GM18867 (cell line): Measurements from ENCODE around the gene RGS11.

Experiments used
- ATAC-seq: cut with Tn5 transposase; IDR thresholded peaks from one replicate; pipeline ENCODE4 v1.9.1; 2021; ENCODE audit warnings: mild to moderate bottlenecking, moderate library complexity; ENCODE audit not compliant: unreplicated experiment

The RGS11 gene

DNA sequence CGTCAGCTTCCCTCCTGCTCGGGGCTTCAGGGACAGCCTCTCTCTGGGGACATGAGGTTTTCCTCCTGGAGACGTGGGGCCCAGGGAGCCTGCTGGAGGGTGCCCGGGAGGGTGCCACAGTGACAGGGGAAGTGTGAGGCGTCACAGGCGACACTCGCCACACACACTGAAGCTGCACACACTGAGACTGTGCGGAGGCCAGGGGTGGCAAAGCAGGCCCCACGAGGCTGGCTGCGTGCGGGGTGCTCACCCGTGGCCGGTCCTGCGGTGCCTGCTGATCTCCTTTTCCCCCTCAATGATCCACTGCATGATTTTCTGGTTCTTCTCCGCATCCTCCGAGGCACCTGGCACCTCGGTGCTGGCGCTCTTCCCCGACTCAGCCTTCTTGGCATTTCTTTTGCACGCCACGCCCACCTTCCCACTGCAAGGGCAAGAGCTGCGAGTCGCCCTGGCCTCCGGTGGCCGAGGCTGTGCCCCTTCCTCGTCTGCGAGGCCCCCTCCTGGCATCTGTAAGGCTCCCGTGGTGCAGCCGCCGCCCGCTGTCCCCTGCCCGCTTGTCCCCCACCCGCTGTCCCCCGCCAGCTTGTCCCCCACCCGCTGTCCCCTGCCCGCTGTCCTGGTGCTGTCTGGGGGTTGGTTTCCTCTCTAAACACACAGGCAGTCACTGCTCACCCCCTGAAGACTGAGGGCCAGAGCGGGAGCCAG lies 21.2 kb upstream of the RGS11 start:
- no peak for ATAC-seq

GRCh38 chr16:296276-296675 lies 20.5 kb upstream of the RGS11 start:
- ATAC-seq, result no peak

DNA sequence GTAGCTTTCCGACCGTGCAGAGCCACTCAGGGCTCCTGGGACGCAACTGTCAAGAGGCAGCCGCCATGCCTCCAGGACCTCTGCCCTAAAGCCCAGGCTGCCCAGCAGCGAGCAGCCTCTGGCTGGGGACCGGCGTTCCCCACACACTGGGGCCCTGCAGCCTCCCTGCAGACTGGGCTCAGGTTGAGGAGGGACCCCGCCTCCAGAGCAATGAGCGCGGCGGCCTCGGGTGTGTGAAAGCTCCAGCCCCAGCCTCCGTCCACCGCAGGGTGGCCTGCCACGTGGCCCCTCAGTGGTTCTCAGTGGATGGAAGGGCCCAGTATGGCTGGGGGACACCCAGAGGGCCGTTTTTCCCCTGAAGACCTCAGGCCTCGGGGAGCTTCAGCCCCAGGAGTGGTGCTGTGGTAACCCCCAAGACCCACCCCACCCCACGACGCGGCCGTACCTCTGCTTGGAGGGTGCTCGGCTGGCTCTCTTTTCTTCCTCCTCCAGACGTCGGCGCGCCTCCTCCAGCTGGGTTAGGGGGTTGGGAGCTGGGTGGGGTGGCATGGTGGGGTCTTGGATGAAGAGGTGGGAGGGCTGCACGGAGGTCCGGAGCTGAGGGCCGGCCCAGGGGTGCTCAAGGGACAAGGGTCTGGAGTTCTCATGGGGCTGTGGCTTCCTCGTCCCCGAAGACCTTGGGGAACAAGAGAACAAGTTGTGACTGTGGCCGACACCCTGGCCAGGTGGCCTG lies 17.5 kb upstream of the RGS11 start:
- no peak for ATAC-seq

DNA sequence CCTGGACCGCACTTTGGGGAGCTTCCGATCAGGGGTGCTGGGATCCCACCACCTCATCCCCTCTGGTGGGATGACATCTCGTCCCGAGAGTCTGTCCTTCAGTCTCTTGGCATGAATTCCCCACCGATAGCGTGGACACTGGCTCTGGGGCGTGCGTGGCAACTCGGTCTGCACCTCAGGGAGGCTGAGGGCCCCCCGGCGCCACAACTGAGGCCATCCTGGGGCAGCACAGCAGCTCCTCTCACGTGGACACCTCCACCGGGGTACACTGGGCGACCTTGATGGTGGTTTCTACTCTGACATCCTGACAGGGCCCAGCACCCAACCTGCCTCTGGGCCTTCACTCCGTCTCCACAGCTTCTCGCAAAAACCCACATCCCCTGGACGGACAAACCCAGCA lies 15.8 kb upstream of the RGS11 start:
- ATAC-seq, result no peak

GRCh38 chr16:290681-291405 lies 15.1 kb upstream of the RGS11 start:
- ATAC-seq, result no peak

DNA sequence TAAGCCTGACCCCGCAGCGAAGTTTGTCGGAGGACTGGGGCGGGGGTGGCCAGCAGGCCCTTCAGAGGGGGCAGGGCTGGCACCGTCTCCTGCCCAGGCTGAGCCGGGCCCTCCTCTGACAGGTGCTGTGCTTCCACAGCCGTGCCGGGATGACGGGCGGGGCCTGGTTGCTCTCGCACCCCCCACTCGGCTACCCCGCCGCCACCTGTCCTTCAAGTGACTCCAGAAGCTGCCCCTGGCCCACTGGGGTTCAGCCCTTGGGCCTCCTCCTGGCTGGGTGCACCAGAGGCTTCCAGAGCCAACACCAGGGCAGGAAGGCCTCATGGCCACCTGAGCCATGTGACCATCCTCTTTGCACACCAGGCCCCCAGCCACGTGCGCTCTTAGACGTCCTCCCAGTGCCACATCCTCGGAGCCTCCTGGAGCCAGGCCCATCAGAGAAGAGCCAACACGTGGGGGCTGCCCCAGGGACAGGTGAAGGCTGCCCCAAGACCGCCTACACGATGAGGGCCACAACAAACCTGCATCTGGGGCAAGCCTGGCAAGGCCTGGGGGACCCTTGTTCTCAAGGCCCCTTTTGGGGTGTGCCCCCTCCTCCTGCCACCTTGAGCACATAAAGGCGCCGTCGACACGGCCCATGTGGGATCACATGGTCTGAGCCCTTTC lies 14.4 kb upstream of the RGS11 start:
- no peak for ATAC-seq

DNA sequence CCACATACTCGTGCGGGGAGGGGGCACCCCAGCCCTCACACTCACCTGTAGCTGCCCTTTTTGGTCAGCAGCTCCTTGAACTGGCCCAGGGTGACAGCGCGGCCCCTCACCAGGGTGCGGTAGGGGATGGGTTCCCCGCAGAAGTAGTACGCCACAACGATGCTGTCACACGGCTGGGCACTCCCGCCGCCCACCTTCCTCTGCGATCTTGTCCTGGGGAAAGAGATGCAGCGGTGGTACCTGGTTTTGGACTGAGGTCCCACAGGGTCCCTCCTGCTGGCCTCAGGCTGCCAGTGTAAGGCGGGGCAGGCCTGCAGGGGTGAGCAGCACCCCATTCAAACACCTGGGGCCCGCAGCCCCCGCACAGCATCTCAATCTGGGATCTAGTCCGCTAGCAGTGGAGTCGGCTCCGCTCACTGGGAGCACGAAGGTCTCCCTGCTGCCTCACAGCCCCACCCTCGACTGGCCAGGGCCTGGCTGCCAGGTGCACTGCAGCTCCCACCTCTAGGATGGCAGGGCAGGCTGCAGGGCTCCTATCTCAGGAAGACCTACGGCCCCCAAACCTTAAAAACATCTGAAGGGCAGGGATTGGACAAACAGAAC lies 13.8 kb upstream of the RGS11 start:
- no peak for ATAC-seq

DNA sequence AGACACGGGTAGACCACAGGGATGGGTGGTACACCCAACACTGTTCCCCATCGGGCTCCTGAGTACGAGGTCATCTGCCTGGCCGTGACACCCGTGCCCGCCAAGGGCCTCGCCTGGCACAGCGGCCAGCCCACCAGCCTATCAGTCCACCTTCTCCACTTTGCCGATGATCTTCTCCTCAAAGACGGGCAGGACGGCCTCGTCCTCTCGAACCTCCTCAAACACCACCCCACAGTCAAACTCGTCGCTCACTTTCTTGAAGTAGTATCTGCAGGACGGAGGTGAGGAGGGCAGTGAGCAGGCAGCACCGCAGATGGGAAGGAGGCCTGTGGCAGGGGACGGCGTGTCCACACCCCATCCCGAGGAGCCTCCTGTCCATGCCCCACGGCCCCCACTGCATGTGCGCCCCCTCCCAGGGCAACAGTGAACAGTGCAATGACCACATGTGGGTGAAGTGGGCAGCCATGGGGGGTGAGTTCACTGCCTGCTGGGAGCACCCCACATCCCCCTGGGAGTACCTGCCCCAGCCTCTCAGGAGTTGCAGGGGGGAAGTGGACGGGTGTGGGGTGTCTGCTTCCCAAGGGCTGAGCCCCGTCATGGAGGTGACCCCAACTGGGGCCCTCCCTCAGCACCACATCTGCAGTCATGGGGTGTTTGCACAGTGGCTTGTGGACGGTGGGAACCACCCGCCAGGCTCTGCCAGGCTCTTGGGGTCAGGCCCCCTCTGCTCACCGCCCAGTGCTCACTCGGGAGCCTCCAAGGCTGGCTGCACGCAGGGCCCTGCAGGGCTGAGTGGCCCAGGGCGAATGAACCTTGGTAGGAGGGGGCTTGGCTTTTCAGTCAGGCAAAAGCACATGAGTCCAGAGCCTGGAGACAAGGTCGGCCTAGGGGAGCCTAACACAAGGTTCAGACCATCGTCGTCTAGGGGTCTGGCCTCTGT lies 12.5 kb upstream of the RGS11 start:
- no peak for ATAC-seq

- no peak for ATAC-seq
These were observed 11.6 kb upstream of the RGS11 start for GRCh38 chr16:287298-287811.

DNA sequence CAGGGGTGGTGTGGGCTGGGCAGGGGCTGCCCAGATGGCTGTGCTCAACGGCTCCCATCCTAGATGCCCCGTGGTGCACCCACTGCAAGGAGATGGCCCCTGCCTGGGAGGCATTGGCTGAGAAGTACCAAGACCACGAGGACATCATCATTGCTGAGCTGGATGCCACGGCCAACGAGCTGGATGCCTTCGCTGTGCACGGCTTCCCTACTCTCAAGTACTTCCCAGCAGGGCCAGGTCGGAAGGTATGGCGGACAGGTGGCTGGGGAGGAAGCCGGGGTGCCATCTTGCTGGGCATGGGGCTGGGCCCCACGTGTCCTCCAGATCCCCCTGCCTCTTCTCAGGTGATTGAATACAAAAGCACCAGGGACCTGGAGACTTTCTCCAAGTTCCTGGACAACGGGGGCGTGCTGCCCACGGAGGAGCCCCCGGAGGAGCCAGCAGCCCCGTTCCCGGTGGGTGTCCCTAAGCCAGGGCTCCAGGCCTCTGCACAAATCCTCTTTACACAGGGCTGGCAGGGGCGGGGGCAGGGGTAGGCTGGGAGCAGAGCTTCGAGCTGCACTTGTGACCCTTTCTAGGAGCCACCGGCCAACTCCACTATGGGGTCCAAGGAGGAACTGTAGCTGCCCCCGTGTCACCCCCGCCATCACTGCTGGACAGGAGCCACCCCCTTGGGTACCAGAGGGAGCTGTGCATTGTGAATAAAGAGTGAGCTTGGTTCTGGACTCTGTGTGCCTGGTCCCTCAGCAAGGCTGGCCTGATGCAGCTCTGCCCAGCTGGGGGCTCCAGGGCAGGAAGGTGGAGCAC lies 10.9 kb upstream of the RGS11 start:
- ATAC-seq, result no peak

- no peak for ATAC-seq
These were observed 9.7 kb upstream of the RGS11 start for GRCh38 chr16:285146-286055.

GRCh38 chr16:284204-285120 lies 8.7 kb upstream of the RGS11 start:
- ATAC-seq, result no peak

DNA sequence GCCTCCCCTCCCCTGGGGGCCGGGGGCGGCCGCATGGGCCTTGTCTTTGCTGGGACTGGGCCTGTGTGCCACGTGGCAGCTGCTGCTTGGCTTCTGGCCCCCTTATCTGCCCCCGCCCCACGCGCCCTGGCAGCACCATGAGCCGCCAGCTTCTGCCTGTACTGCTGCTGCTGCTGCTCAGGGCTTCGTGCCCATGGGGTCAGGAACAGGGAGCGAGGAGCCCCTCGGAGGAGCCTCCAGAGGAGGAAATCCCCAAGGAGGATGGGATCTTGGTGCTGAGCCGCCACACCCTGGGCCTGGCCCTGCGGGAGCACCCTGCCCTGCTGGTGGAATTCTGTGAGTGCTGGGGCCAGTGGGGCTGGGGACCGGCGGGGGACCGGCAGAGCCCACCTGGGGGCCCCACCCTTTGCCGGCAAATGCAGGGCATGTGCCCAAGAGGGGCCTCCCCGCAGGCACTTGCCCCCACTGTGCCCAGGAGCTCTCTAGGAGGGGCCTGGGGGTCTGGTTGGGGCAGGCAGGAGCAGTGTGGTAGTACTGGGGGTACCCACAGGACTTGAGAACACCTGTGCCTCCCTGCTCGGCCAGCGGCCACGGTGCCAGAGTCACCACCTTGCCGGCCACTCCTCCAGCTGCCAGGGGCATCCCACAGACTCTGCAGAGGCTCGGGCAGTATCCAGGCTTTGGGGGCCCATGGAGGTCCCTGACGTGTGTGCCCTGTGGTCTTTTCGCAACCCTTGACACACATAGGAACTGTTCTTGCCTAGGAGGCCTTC lies 7.5 kb upstream of the RGS11 start, which contains the start of gene PDIA2:
TSS of gene PDIA2 (plus strand) at position 132 of the 773 bp plus-strand sequence. CDS start at position 138, 6 bp downstream.
- ATAC-seq, result no peak

GRCh38 chr16:282491-282890 lies 6.7 kb upstream of the RGS11 start:
- ATAC-seq, result no peak

- no peak for ATAC-seq
These were observed 6.0 kb upstream of the RGS11 start for GRCh38 chr16:281660-282255.
